ENCODE measurements around the gene SMDT1. TPM values are rescaled to one million over a fixed set of nuclear protein-coding genes. Genes with fewer than 3 reads are reported as not detected.
"Not testable (repeated sequence)": the region's sequence is repeated elsewhere in the genome, so short reads cannot be mapped to it uniquely, and the experiment has no call there.

Gene SMDT1

GRCh38 chr22:42130182-42130581 lies 50.7 kb downstream of the SMDT1 start:
- H2BK120ac ChIP-seq (ENCODE audit: low read depth, low read length); H3K23ac ChIP-seq (ENCODE audit: low read length); H2BK5ac ChIP-seq (ENCODE audit: low read length); H3K4me3 ChIP-seq (ENCODE audit: low read length); H3K79me1 ChIP-seq (ENCODE audit: low read length); H4K5ac ChIP-seq (ENCODE audit: low read length); H3K79me2 ChIP-seq (ENCODE audit: control insufficient read depth, insufficient read depth, low read length); H2AK5ac ChIP-seq (ENCODE audit: low read length); H3K36me3 ChIP-seq (ENCODE audit: control insufficient read depth, insufficient read depth, low read length); H3K27ac ChIP-seq (ENCODE audit: low read depth, low read length); H3K4me1 ChIP-seq (ENCODE audit: control insufficient read depth, low read depth, low read length); H3K9ac ChIP-seq (ENCODE audit: low read length); H2BK15ac ChIP-seq (replicated peaks; ENCODE audit: low read depth); DNase-seq; H3K18ac ChIP-seq (ENCODE audit: low read length); H4K8ac ChIP-seq (ENCODE audit: low read depth, low read length); H3K56ac ChIP-seq (ENCODE audit: low read length); H3K4ac ChIP-seq (ENCODE audit: low read depth, low read length); H3K4me2 ChIP-seq (ENCODE audit: low read length); H3K27me3 ChIP-seq (ENCODE audit: insufficient read depth, low read length, poor library complexity): not testable (repeated sequence)
- no CpG with 5 or more reads among the region's 7 CpGs for WGBS (ENCODE audit: extremely low coverage, insufficient coverage, low lambda C conversion rate)

GRCh38 chr22:42130639-42131431 lies 51.3 kb downstream of the SMDT1 start, which contains the start of gene CYP2D6:
Gene CYP2D6 (minus strand): TSS chr22:42130810. CDS start chr22:42130791, 19 bp downstream.
- H3K79me1 ChIP-seq (ENCODE audit: low read length); H2BK120ac ChIP-seq (ENCODE audit: low read depth, low read length); DNase-seq; H3K27me3 ChIP-seq (ENCODE audit: insufficient read depth, low read length, poor library complexity); H3K27ac ChIP-seq (ENCODE audit: low read depth, low read length); H2BK5ac ChIP-seq (ENCODE audit: low read length); H3K79me2 ChIP-seq (ENCODE audit: control insufficient read depth, insufficient read depth, low read length); H3K4me3 ChIP-seq (ENCODE audit: low read length); H3K9ac ChIP-seq (ENCODE audit: low read length); H3K18ac ChIP-seq (ENCODE audit: low read length); H3K4me1 ChIP-seq (ENCODE audit: control insufficient read depth, low read depth, low read length); H3K4me2 ChIP-seq (ENCODE audit: low read length); H3K23ac ChIP-seq (ENCODE audit: low read length); H2AK5ac ChIP-seq (ENCODE audit: low read length); H4K8ac ChIP-seq (ENCODE audit: low read depth, low read length); H3K56ac ChIP-seq (ENCODE audit: low read length); H2BK15ac ChIP-seq (replicated peaks; ENCODE audit: low read depth); H3K36me3 ChIP-seq (ENCODE audit: control insufficient read depth, insufficient read depth, low read length); H4K5ac ChIP-seq (ENCODE audit: low read length); H3K4ac ChIP-seq (ENCODE audit: low read depth, low read length): not testable (repeated sequence)
- WGBS (ENCODE audit: extremely low coverage, insufficient coverage, low lambda C conversion rate): no CpG with 5 or more reads among the region's 14 CpGs

DNA sequence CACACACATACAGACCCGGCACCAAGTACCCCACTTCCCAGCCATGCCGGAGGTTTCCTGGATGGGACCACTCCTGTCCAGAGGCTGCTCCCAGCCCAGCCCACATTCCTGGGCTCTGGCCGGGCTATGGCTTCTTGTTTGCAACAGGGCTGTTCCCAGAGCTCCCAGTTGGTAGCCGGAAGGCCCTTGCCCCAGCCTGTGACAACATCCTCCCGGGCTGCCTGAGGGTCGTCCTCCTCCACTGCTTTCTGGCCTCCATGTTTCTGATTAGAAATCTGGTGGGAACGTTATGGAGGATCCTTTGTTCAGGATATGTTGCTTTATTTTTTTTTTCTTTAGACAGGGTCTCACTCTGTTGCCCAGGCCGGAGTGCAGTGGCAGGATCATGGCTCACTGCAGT lies 52.1 kb downstream of the SMDT1 start:
- no peak overlapping the region for H2BK15ac ChIP-seq (replicated peaks; ENCODE audit: low read depth)
- H3K36me3 ChIP-seq (ENCODE audit: control insufficient read depth, insufficient read depth, low read length): no peaks in the 10 kb centered on the region
- no peak overlapping the region for H3K4me2 ChIP-seq (ENCODE audit: low read length)
- no peak overlapping the region for H3K56ac ChIP-seq (ENCODE audit: low read length)
- no peak overlapping the region for H3K23ac ChIP-seq (ENCODE audit: low read length)
- no CpG with 5 or more reads among the region's 8 CpGs for WGBS (ENCODE audit: extremely low coverage, insufficient coverage, low lambda C conversion rate)
- no peak overlapping the region for H3K9ac ChIP-seq (ENCODE audit: low read length)
- H3K79me1 ChIP-seq (ENCODE audit: low read length): no peaks in the 10 kb centered on the region
- no peaks in the 10 kb centered on the region for H3K79me2 ChIP-seq (ENCODE audit: control insufficient read depth, insufficient read depth, low read length)
- DNase-seq: no peak
- no peak overlapping the region for H3K27ac ChIP-seq (ENCODE audit: low read depth, low read length)
- no peak overlapping the region for H3K18ac ChIP-seq (ENCODE audit: low read length)
- H3K4me3 ChIP-seq (ENCODE audit: low read length): no peak overlapping the region
- H3K27me3 ChIP-seq (ENCODE audit: insufficient read depth, low read length, poor library complexity): no peaks in the 10 kb centered on the region
- H4K8ac ChIP-seq (ENCODE audit: low read depth, low read length): no peak overlapping the region
- no peak overlapping the region for H3K4ac ChIP-seq (ENCODE audit: low read depth, low read length)
- H4K5ac ChIP-seq (ENCODE audit: low read length): no peak overlapping the region
- no peak overlapping the region for H2BK5ac ChIP-seq (ENCODE audit: low read length)
- H2BK120ac ChIP-seq (ENCODE audit: low read depth, low read length): no peak overlapping the region
- no peaks in the 10 kb centered on the region for H3K4me1 ChIP-seq (ENCODE audit: control insufficient read depth, low read depth, low read length)
- no peak overlapping the region for H2AK5ac ChIP-seq (ENCODE audit: low read length)

GRCh38 chr22:42132457-42132856 lies 53.0 kb downstream of the SMDT1 start:
- Histone ChIP-seq H2BK5ac (ENCODE audit: low read length) (no peak overlapping the region), H3K79me1 (ENCODE audit: low read length) (no peaks in the 10 kb centered on the region), H3K18ac (ENCODE audit: low read length) (no peak overlapping the region), H3K79me2 (ENCODE audit: control insufficient read depth, insufficient read depth, low read length) (no peaks in the 10 kb centered on the region), H3K27ac (ENCODE audit: low read depth, low read length) (no peak overlapping the region), H4K5ac (ENCODE audit: low read length) (no peak overlapping the region), H3K9ac (ENCODE audit: low read length) (no peak overlapping the region), H3K56ac (ENCODE audit: low read length) (no peak overlapping the region), H3K36me3 (ENCODE audit: control insufficient read depth, insufficient read depth, low read length) (no peaks in the 10 kb centered on the region), H3K4ac (ENCODE audit: low read depth, low read length) (no peak overlapping the region), H4K8ac (ENCODE audit: low read depth, low read length) (no peak overlapping the region), H3K27me3 (ENCODE audit: insufficient read depth, low read length, poor library complexity) (no peaks in the 10 kb centered on the region), H2BK15ac (replicated peaks; ENCODE audit: low read depth) (no peak overlapping the region), H3K4me2 (ENCODE audit: low read length) (no peak overlapping the region), H2AK5ac (ENCODE audit: low read length) (no peak overlapping the region), H3K4me3 (ENCODE audit: low read length) (no peak overlapping the region), H3K23ac (ENCODE audit: low read length) (no peak overlapping the region), H3K4me1 (ENCODE audit: control insufficient read depth, low read depth, low read length) (no peaks in the 10 kb centered on the region), H2BK120ac (ENCODE audit: low read depth, low read length) (no peak overlapping the region)
- no peak for DNase-seq
- WGBS (ENCODE audit: extremely low coverage, insufficient coverage, low lambda C conversion rate): no CpG with 5 or more reads among the region's 13 CpGs

Small RNA genes lying within 50 kb of the gene (small RNA-seq; reads per million reads assigned to genes)
- not detected for gene SNORD13P1 (ENCODE audit: insufficient read depth)

All from mesendoderm (in vitro differentiated cells).